H1 (cell line): ENCODE measurements around the gene RHBDD1. TPM values are rescaled to one million over a fixed set of nuclear protein-coding genes. Genes with fewer than 3 reads are reported as not detected.

ENCODE experiments used
- FOSL1 ChIP-seq: IDR thresholded peaks from 2 replicates; pipeline ENCODE4 v1.6.1; 2011; ENCODE audit warnings: mild to moderate bottlenecking, low read depth, low read length, moderate library complexity; ENCODE audit not compliant: insufficient read depth
- MAX ChIP-seq: IDR thresholded peaks from 2 replicates; pipeline ENCODE4 v1.6.1; 2012; ENCODE audit warnings: inconsistent platforms
- POLR2AphosphoS5 ChIP-seq: IDR thresholded peaks from 2 replicates; pipeline ENCODE4 v1.6.1; 2011; ENCODE audit warnings: low read depth, low read length
- USF2 ChIP-seq: IDR thresholded peaks from 2 replicates; pipeline ENCODE4 v1.6.1; 2011; ENCODE audit warnings: low read length, improper control_type of control experiment
- polyA plus RNA-seq, 7 experiments: library from polyadenylated mRNA; depleted of rRNA in 3 of 7; stranded (reverse) in 5 of 7; unstranded in 2 of 7; fragments of >200 nt in 5 of 7; fragments of 200-250 nt in 2 of 7; gene quantifications; 1 replicate in 5 of 7; 2 replicates in 1 of 7; 4 replicates in 1 of 7; pipeline versions ENCODE4 v1.2.1 to v1.2.3, GENCODE V29; 2011 to 2013; ENCODE audit warnings: missing spikeins in 2 of 7, mixed read lengths in 2 of 7
- total RNA-seq: library from RNA; stranded (reverse); fragmentation: NEBNext Ultra II Directional; extraction: Animal tissue kit (Norgen Biotek cat#: 25700); gene quantifications from 2 replicates; pipeline ENCODE4 v1.2.1, GENCODE V29; 2021
- TF ChIP-seq, protein P1 (sequence below): IDR thresholded peaks from 2 replicates; pipeline ENCODE4 v1.6.1; 2012; ENCODE audit warnings: low read length, inconsistent platforms

Gene RHBDD1
- total and polyA plus RNA-seq, 2 of the 8 experiments (the other 6 are each of a cell fraction or from before 2014, with no cell fraction given) = 10.5 to 23.1 TPM

GRCh38 chr2:226838722-226839121 lies 2.9 kb downstream of the RHBDD1 start (continued):
- TF ChIP-seq MAX (no peak), POLR2AphosphoS5 (no peak), FOSL1 (no peak), USF2 (no peak)
- TF ChIP-seq, protein P1, sequence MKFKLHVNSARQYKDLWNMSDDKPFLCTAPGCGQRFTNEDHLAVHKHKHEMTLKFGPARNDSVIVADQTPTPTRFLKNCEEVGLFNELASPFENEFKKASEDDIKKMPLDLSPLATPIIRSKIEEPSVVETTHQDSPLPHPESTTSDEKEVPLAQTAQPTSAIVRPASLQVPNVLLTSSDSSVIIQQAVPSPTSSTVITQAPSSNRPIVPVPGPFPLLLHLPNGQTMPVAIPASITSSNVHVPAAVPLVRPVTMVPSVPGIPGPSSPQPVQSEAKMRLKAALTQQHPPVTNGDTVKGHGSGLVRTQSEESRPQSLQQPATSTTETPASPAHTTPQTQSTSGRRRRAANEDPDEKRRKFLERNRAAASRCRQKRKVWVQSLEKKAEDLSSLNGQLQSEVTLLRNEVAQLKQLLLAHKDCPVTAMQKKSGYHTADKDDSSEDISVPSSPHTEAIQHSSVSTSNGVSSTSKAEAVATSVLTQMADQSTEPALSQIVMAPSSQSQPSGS = no peak
